ENCODE measurements around the gene SLC1A4. TPM values are rescaled to one million over a fixed set of nuclear protein-coding genes. Genes with fewer than 3 reads are reported as not detected.

SLC1A4 gene
- total RNA-seq, 1 experiment from 2014 or later, result 9.1 TPM

DNA sequence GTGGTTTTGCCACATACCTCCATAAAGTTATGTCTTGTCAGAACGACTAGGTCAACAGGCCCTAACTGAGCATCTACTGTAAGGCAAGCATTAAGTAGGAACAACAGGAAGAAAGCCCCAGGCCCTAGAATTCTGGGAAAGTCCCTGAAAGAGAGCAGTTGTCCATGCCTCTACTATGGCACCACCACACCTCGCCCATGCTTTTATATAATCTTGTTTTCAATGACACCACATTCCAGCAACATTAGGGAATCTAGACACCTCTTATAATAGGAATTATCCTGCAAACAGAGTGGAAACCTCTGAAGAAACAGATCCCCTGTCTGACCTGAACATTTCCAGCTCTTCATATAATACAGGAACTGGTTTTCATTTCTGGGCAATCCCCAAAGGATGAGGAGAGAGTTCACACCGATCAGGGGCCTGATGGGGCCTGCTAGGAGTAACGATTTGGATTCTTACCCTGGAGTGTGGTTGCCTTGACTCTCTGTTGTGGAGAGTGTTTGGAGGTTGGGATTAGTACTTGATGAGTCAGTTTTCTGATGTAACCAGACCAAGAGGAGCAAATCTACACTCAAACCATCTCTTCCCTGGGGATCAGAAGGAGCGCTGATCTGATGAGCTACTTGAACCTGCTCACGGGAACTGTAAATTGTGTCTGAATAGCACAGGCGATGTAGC lies 35.1 kb downstream of the SLC1A4 start:
- Histone ChIP-seq H3K4me3 (ENCODE audit: low read length) (no peak overlapping the region), H3K36me3 (ENCODE audit: low read depth, low read length) (no peaks in the 10 kb centered on the region), H3K9ac (ENCODE audit: low read length) (no peak overlapping the region), H3K4me2 (ENCODE audit: low read length) (no peak overlapping the region), H3K9me3 (ENCODE audit: low read length) (no peaks in the 10 kb centered on the region), H3K79me2 (ENCODE audit: low read length) (no peaks in the 10 kb centered on the region), H2AFZ (ENCODE audit: low read length) (no peak overlapping the region), H3K9me2 (replicated peaks; ENCODE audit: low read length) (no peaks in the 10 kb centered on the region), H3K27me3 (ENCODE audit: low read length) (no peaks in the 10 kb centered on the region), H3K4me1 (ENCODE audit: insufficient read depth, low read length) (no peaks in the 10 kb centered on the region), H4K20me1 (ENCODE audit: low read length) (no peaks in the 10 kb centered on the region), H3K27ac (ENCODE audit: low read length) (no peak overlapping the region), H3F3A (ENCODE audit: low read length, unreplicated experiment) (no peaks in the 10 kb centered on the region)
- DNase-seq (no peak), ATAC-seq (no peak; the same call in 1 of the 2 replicates)
- TF ChIP-seq, protein P1, sequence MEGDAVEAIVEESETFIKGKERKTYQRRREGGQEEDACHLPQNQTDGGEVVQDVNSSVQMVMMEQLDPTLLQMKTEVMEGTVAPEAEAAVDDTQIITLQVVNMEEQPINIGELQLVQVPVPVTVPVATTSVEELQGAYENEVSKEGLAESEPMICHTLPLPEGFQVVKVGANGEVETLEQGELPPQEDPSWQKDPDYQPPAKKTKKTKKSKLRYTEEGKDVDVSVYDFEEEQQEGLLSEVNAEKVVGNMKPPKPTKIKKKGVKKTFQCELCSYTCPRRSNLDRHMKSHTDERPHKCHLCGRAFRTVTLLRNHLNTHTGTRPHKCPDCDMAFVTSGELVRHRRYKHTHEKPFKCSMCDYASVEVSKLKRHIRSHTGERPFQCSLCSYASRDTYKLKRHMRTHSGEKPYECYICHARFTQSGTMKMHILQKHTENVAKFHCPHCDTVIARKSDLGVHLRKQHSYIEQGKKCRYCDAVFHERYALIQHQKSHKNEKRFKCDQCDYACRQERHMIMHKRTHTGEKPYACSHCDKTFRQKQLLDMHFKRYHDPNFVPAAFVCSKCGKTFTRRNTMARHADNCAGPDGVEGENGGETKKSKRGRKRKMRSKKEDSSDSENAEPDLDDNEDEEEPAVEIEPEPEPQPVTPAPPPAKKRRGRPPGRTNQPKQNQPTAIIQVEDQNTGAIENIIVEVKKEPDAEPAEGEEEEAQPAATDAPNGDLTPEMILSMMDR (conservative IDR thresholded peaks at IDR 0.05; ENCODE audit: low read depth, low read length), result no peak
- TF ChIP-seq EZH2phosphoT487 (IDR thresholded peaks at IDR 0.05; ENCODE audit: borderline replicate concordance, low read length), result no peak
- no peak for TF ChIP-seq EZH2 (IDR thresholded peaks at IDR 0.05; ENCODE audit: low read length, unreplicated experiment)
- ChIA-PET POLR2A (ENCODE audit: unreplicated experiment) (no interaction called here), CTCF (interaction anchor here (0.6 kb wide), 1 partner anchor 40 kb away, joined by 5 read pairs; no protein-coding TSS in a partner anchor)
- intact Hi-C loops (cut with micrococcal nuclease), result no loop called here
- no TSS peak for BruUV-seq (replicated peaks)

DNA sequence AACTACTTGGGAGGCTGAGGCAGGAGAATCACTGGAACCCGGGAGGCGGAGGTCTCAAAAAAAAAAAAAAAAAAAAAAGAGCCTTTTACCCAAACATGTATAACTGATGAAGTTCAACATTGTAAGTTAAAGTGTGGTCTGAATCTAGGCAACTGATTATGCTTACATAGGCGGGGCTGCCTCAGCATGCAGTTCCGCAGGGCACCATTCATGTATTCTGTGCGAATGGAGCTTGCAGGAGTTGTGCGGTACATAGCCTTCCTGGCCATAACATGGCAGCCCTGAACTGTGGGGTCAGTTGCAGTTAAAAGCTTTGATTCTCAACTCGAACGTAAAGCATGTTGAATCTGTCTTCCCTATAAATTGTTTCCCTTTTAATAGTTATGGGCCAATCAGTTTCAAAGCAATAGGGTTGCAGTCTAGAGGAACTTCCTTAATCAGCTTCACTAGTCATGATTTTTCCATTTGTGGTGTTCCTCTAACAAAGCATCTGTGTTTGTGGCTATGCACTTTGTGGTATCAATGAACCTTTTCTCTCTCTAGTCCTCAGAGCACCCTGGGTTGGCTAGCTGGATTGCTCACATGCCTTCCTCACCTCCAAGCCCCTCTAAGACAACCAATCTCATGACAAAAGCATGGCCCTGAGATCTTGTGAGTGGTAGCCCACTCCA lies 36.4 kb downstream of the SLC1A4 start:
- TF ChIP-seq, protein P1 (conservative IDR thresholded peaks at IDR 0.05; ENCODE audit: low read depth, low read length), result no peak
- TF ChIP-seq EZH2 (IDR thresholded peaks at IDR 0.05; ENCODE audit: low read length, unreplicated experiment) (no peak), EZH2phosphoT487 (IDR thresholded peaks at IDR 0.05; ENCODE audit: borderline replicate concordance, low read length) (no peak)
- H2AFZ ChIP-seq (ENCODE audit: low read length), result no peak overlapping the region
- no peaks in the 10 kb centered on the region for H3F3A ChIP-seq (ENCODE audit: low read length, unreplicated experiment)
- no TSS peak for BruUV-seq (replicated peaks)
- DNase-seq, result no peak
- no peaks in the 10 kb centered on the region for H4K20me1 ChIP-seq (ENCODE audit: low read length)
- H3K36me3 ChIP-seq (ENCODE audit: low read depth, low read length), result no peaks in the 10 kb centered on the region
- ATAC-seq, result no peak
- no peak overlapping the region for H3K27ac ChIP-seq (ENCODE audit: low read length)
- no peaks in the 10 kb centered on the region for H3K4me1 ChIP-seq (ENCODE audit: insufficient read depth, low read length)
- no peaks in the 10 kb centered on the region for H3K9me2 ChIP-seq (replicated peaks; ENCODE audit: low read length)
- no peaks in the 10 kb centered on the region for H3K79me2 ChIP-seq (ENCODE audit: low read length)
- H3K9me3 ChIP-seq (ENCODE audit: low read length), result no peaks in the 10 kb centered on the region
- intact Hi-C loops (cut with micrococcal nuclease), result no loop called here
- ChIA-PET POLR2A (ENCODE audit: unreplicated experiment) (no interaction called here), CTCF (interaction anchor here (0.7 kb wide), 1 partner anchor 590 kb away, joined by 4 read pairs; no protein-coding TSS in a partner anchor)
- no peaks in the 10 kb centered on the region for H3K27me3 ChIP-seq (ENCODE audit: low read length)
- H3K9ac ChIP-seq (ENCODE audit: low read length), result no peak overlapping the region
- no peak overlapping the region for H3K4me3 ChIP-seq (ENCODE audit: low read length)
- no peak overlapping the region for H3K4me2 ChIP-seq (ENCODE audit: low read length)

DNA sequence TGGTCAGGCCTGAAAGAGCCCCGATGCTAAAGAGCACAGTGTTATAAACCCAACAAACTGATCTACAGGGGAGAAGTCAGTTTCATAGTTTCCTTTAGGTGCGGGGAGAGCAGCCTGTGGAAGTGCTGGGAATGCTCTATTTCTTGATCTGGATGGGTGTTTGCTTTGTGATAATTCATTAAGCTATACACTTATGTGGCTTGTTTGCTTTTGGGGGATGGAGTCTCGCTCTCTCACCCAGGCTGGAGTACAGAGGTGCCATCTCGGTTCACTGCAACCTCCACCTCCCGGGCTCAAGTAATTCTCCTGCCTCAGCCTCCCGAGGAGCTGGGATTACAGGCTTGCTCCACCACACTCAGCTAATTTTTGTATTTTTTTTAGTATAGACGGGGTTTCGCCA lies 37.0 kb downstream of the SLC1A4 start:
- DNase-seq, result no peak
- no peaks in the 10 kb centered on the region for H3K9me2 ChIP-seq (replicated peaks; ENCODE audit: low read length)
- no peak overlapping the region for H3K27ac ChIP-seq (ENCODE audit: low read length)
- H3K36me3 ChIP-seq (ENCODE audit: low read depth, low read length), result no peaks in the 10 kb centered on the region
- no peaks in the 10 kb centered on the region for H3F3A ChIP-seq (ENCODE audit: low read length, unreplicated experiment)
- TF ChIP-seq EZH2phosphoT487 (IDR thresholded peaks at IDR 0.05; ENCODE audit: borderline replicate concordance, low read length) (no peak), EZH2 (IDR thresholded peaks at IDR 0.05; ENCODE audit: low read length, unreplicated experiment) (no peak)
- TF ChIP-seq, protein P1 (conservative IDR thresholded peaks at IDR 0.05; ENCODE audit: low read depth, low read length), result no peak
- intact Hi-C loops (cut with micrococcal nuclease), result no loop called here
- H3K9ac ChIP-seq (ENCODE audit: low read length), result no peak overlapping the region
- ATAC-seq, result no peak
- CTCF ChIA-PET, result no interaction called here
- no peaks in the 10 kb centered on the region for H3K9me3 ChIP-seq (ENCODE audit: low read length)
- H4K20me1 ChIP-seq (ENCODE audit: low read length), result no peaks in the 10 kb centered on the region
- no peak overlapping the region for H2AFZ ChIP-seq (ENCODE audit: low read length)
- no TSS peak for BruUV-seq (replicated peaks)
- no peak overlapping the region for H3K4me2 ChIP-seq (ENCODE audit: low read length)
- no peaks in the 10 kb centered on the region for H3K79me2 ChIP-seq (ENCODE audit: low read length)
- POLR2A ChIA-PET (ENCODE audit: unreplicated experiment), result no interaction called here
- no peaks in the 10 kb centered on the region for H3K27me3 ChIP-seq (ENCODE audit: low read length)
- H3K4me3 ChIP-seq (ENCODE audit: low read length), result no peak overlapping the region
- H3K4me1 ChIP-seq (ENCODE audit: insufficient read depth, low read length), result peaks cover 3% of the 10 kb centered on the region; the same call in 1 of the 2 replicates
